ENCODE results near the gene DNAJC17.

DNAJC17 gene

DNA sequence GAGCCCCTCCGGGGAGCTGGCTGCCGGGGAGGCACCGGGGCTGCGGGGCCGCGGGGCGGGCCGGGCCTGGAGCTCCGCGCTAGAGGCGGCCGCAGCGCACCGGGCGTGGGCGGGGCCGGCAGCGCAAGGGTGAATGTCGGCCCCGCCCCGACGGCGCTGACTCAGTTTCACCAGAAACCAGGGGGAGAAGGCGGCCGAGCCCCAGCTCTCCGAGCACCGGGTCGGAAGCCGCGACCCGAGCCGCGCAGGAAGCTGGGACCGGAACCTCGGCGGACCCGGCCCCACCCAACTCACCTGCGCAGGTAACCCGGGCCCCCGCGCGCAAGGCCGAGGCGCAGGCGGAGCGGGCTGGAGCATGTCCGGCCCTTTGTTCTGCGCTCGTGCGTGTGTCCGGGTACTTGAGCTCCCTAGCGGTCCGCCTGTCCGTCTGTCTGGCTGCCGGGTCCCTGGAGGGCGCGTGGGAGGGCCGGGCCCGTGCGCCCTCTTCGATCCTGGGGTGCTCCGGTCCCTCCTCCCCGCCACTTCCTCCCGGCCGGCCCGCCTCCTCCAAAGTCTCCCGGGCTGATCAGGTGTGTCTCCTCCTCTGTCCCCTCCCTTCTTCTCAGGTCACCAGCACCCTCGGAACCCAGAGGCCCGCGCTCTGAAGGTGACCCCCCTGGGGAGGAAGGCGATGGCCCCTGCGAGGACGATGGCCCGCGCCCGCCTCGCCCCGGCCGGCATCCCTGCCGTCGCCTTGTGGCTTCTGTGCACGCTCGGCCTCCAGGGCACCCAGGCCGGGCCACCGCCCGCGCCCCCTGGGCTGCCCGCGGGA, 36.8 kb upstream of the DNAJC17 start, which contains the start of gene SPINT1:
Gene SPINT1, plus strand, starts transcription at position 164 of the 811 bp plus-strand sequence. Its CDS starts 507 bp downstream, at position 671.
- peak within 1 kb of the TSS; percentile 90 for H3K27ac ChIP-seq
- TF ChIP-seq, protein P1, sequence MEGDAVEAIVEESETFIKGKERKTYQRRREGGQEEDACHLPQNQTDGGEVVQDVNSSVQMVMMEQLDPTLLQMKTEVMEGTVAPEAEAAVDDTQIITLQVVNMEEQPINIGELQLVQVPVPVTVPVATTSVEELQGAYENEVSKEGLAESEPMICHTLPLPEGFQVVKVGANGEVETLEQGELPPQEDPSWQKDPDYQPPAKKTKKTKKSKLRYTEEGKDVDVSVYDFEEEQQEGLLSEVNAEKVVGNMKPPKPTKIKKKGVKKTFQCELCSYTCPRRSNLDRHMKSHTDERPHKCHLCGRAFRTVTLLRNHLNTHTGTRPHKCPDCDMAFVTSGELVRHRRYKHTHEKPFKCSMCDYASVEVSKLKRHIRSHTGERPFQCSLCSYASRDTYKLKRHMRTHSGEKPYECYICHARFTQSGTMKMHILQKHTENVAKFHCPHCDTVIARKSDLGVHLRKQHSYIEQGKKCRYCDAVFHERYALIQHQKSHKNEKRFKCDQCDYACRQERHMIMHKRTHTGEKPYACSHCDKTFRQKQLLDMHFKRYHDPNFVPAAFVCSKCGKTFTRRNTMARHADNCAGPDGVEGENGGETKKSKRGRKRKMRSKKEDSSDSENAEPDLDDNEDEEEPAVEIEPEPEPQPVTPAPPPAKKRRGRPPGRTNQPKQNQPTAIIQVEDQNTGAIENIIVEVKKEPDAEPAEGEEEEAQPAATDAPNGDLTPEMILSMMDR (conservative IDR thresholded peaks at IDR 0.05) = no peak

DNA sequence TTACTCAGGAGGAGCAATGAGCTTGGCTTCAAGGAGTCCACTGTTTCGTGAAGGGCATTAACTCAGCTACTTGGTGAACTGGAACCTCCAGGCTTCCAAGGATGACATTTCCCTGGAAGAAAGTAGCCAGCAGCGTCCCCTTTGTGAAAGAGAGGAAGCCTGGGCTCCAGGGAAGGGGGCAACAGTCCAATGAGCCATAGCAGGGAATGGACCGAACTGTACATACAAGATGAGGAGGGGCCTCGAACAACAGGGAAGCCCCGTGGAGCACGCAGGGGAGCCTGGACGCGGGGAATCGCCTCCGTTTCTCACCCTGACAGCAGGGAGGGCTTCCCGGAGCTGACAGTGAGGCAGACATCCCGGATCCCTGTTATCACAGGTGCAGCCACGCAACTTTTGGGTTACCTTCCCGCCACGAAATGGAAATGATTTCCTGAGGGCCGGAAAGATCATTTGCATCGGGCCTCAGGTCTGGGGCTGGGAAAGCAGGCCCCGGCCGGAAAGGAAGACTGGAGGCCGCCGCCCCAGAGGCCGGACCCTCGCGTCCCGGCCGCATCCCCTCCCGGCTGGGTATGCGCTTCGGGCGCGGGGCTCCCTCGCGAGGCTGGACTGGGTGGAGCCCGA, 36.1 kb upstream of the DNAJC17 start:
- H3K27ac ChIP-seq = peak overlapping the region; percentile 90
- TF ChIP-seq, protein P1 (conservative IDR thresholded peaks at IDR 0.05) = no peak

DNA sequence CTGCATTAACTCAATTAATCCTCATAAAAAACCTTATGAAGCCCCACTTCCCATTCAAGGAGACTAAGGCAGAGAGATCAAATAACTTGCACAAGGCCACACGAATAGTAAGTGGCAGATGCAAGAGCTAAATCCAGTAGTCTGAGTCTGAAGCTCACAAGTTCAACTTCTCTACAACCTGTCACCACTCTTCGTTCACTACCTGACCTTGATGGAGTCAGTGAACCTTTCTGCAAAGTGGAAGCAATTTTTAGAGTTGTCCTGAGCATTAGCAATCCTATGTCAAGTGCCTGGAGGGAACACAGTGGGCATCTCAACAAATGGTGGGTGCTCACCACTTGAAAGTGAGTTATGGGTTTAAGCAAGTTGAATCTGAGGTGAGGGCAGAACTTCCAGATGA, 34.5 kb upstream of the DNAJC17 start:
- H3K27ac ChIP-seq = no peak overlapping the region
- TF ChIP-seq, protein P1 (conservative IDR thresholded peaks at IDR 0.05) = no peak

DNA sequence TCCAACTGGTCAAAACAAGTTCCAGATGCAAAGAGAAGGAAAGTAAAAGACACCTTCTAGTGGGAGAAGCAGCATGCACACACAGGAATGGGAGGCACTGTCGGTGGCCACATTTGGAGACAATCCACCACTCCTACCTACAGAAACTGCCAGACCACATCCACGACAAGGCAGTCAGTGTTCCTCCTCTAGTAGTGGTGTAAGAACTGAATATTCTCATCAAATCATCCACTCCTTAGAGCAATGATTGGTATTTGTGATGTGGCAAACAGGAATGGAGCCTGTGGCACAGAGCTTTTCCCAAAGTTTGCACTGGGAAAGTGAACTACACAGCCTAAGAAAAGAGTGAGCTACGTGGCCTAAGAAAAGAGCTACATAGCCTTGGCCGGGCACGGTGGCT, 31.5 kb upstream of the DNAJC17 start:
- TF ChIP-seq, protein P1 (conservative IDR thresholded peaks at IDR 0.05) = no peak
- H3K27ac ChIP-seq = no peak overlapping the region

DNA sequence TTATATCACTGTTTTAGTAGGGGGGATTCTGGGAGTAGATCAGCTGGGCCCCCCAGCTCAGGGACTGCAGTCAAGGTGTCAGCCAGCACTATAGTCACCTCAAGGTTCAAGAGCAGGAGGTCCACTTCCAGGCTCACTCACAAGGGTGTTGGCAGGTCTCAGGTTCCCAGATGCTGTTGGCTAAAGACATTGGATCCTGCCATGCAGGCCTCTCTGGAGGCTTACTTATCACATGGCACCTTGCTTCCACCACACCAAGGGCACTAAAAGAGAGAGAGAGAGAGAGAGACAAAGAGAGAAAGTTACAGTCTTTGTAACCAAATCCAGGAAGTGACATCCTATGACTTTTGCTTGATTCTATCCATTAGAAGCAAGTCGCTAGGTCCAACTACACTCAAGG, 28.7 kb upstream of the DNAJC17 start:
- TF ChIP-seq, protein P1 (conservative IDR thresholded peaks at IDR 0.05) = no peak
- H3K27ac ChIP-seq = no peak overlapping the region

DNA sequence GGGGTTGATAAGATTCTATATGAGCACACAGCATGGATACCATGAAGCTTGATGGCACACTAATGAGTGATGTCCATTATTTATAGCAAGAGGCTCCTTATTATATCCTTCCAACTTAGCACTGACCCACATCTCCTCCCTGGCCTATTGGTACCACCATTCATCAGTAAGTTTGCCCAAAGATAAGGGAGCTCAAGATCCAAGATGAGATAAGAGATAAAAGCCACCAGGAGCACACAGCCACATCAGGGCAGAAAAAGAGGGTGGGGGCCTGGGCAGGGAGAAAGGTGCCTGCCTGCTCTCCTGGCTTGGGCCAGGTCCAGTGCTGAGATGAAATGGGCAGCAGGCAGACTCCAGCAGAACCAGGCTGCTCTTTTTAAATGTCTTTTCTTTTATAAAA, 25.6 kb upstream of the DNAJC17 start:
- H3K27ac ChIP-seq = no peak overlapping the region
- TF ChIP-seq, protein P1 (conservative IDR thresholded peaks at IDR 0.05) = no peak

DNA sequence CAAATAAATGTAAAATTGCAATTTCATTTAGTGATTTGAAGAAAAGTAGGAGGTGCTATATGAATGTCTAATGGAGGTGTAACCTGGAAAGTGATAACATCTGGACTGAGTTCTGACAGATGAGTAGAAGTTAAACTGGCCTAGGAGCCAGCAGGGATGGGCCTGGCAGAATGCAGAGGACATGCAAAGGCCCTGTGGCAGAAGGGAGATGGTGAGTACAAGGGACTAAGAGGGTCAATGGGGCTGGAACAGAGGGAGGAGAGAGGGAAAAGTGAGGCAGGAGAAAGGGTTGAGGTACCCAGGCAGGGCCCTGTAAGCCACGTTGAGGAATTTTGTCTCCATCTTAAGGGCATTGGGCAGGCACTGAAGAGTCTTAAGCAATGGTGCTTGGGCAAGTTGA, 24.6 kb upstream of the DNAJC17 start:
- TF ChIP-seq, protein P1 (conservative IDR thresholded peaks at IDR 0.05) = no peak
- H3K27ac ChIP-seq = no peak overlapping the region

All from VCaP (cell line).